Uterus (tissue), 2 donors: ENCODE measurements around the gene IFNL4.

Experiments used
- CTCF ChIP-seq, 4 experiments: fragments of 200-600 bp in 2 of 4; fragments of 450-650 bp in 2 of 4; sonication (generic) in 2 of 4; IDR thresholded peaks; one replicate each; pipeline ENCODE4 v1.5.1; 2016 to 2019; ENCODE audit warnings: antibody characterized with exemption in 4 of 4, mild to moderate bottlenecking in 2 of 4, moderate library complexity in 1 of 4
- POLR2A ChIP-seq, 2 donors: fragments of 450-650 bp; IDR thresholded peaks; one replicate each; pipeline ENCODE4 v1.6.1; 2016; ENCODE audit warnings: antibody characterized with exemption in 2 of 2, mild to moderate bottlenecking in 1 of 2, moderate library complexity in 1 of 2

- TF ChIP-seq POLR2A (IDR thresholded peaks at IDR 0.05) (no peak), CTCF (IDR thresholded peaks at IDR 0.05) (no peak)
Measured at GRCh38 chr19:39252458-39252857, 3.8 kb upstream of the IFNL4 start.
